Neural progenitor cell (in vitro differentiated cells): ENCODE measurements around the gene ZYX. TPM values are rescaled to one million over a fixed set of nuclear protein-coding genes. Genes with fewer than 3 reads are reported as not detected.

Source experiments
- DNase-seq: peaks from one replicate; pipeline ENCODE4 v3.0.0-alpha.2; 2016; ENCODE audit warnings: low spot score
- H2AFZ ChIP-seq: fragments of 200-600 bp; sonication (generic); replicated peaks from 2 replicates; pipeline ENCODE4 v1.6.1; 2016; ENCODE audit warnings: antibody characterized with exemption
- H3F3A ChIP-seq: fragments of 200-600 bp; sonication (generic); 2 replicates; pipeline ENCODE4 v1.6.1; 2016; ENCODE audit warnings: antibody characterized with exemption, low read depth
- H3K27ac ChIP-seq: fragments of 200-600 bp; sonication (generic); 2 replicates; pipeline ENCODE4 v1.5.1; 2016; ENCODE audit warnings: mild to moderate bottlenecking
- H3K27me3 ChIP-seq: fragments of 200-600 bp; sonication (generic); 2 replicates; pipeline ENCODE4 v1.6.1; 2016; ENCODE audit warnings: mild to moderate bottlenecking, moderate library complexity
- H3K36me3 ChIP-seq: fragments of 200-600 bp; sonication (generic); 2 replicates; pipeline ENCODE4 v1.5.1; 2016
- H3K4me1 ChIP-seq: fragments of 200-600 bp; sonication (generic); 2 replicates; pipeline ENCODE4 v1.6.1; 2016; ENCODE audit warnings: mixed run types
- H3K4me2 ChIP-seq: fragments of 200-600 bp; sonication (generic); 2 replicates; pipeline ENCODE4 v1.6.1; 2016
- H3K4me3 ChIP-seq: fragments of 200-600 bp; sonication (generic); 2 replicates; pipeline ENCODE4 v1.5.1; 2016
- H3K79me2 ChIP-seq: fragments of 200-600 bp; sonication (generic); 2 replicates; pipeline ENCODE4 v1.6.1; 2016; ENCODE audit warnings: low read depth
- H3K9ac ChIP-seq: fragments of 200-600 bp; sonication (generic); 2 replicates; pipeline ENCODE4 v1.6.1; 2016
- H3K9me3 ChIP-seq: fragments of 200-600 bp; sonication (generic); 2 replicates; pipeline ENCODE4 v1.5.1; 2016; ENCODE audit warnings: low read depth
- H4K20me1 ChIP-seq: fragments of 200-600 bp; sonication (generic); 2 replicates; pipeline ENCODE4 v1.6.1; 2016; ENCODE audit warnings: low read depth
- H3K27ac Mint-ChIP-seq: 3 replicates; pipeline ENCODE4 v1.8.0; 2021; ENCODE audit warnings: mixed read lengths
- H3K27me3 Mint-ChIP-seq: 2 replicates; pipeline ENCODE4 v1.8.0; 2022; ENCODE audit warnings: low read depth, mild to moderate bottlenecking, inconsistent platforms, moderate library complexity, mixed read lengths; ENCODE audit not compliant: insufficient read depth
- H3K36me3 Mint-ChIP-seq: 3 replicates; pipeline ENCODE4 v1.8.0; 2021; ENCODE audit warnings: mixed read lengths
- H3K4me1 Mint-ChIP-seq: 3 replicates; pipeline ENCODE4 v1.8.0; 2021; ENCODE audit warnings: mixed read lengths
- H3K4me3 Mint-ChIP-seq: 3 replicates; pipeline ENCODE4 v1.8.0; 2021; ENCODE audit warnings: mild to moderate bottlenecking, moderate library complexity, mixed read lengths
- H3K9me3 Mint-ChIP-seq: 3 replicates; pipeline ENCODE4 v1.8.0; 2020; ENCODE audit warnings: mixed read lengths
- CTCF ChIP-seq: fragments of 200-600 bp; sonication (generic); IDR thresholded peaks from 2 replicates; pipeline ENCODE4 v1.5.1; 2017; ENCODE audit warnings: antibody characterized with exemption, mild to moderate bottlenecking
- EZH2 ChIP-seq: fragments of 200-600 bp; sonication (generic); IDR thresholded peaks from 2 replicates; pipeline ENCODE4 v1.6.1; 2017; ENCODE audit warnings: antibody characterized with exemption, mild to moderate bottlenecking, moderate library complexity
- EZH2phosphoT487 ChIP-seq: fragments of 200-600 bp; sonication (generic); IDR thresholded peaks from 2 replicates; pipeline ENCODE4 v1.6.1; 2017; ENCODE audit warnings: antibody characterized with exemption
- total RNA-seq: library from RNA; depleted of rRNA; stranded (reverse); fragments of >200 nt; gene quantifications from 2 replicates; pipeline ENCODE4 v1.2.3, GENCODE V29; 2015; ENCODE audit warnings: low replicate concordance

The ZYX gene
- total RNA-seq, 1 donor from 2014 or later: 5.2 TPM

- no peaks in the 10 kb centered on the region for H4K20me1 ChIP-seq
Measured at GRCh38 chr7:143433759-143434158, 52.6 kb downstream of the ZYX start.

GRCh38 chr7:143434660-143435059 is 53.5 kb downstream of the ZYX start:
- Mint-ChIP-seq H3K27me3 (no peaks in the 10 kb centered on the region), H3K4me3 (no peak overlapping the region), H3K27ac (no peak overlapping the region), H3K36me3 (no peaks in the 10 kb centered on the region), H3K4me1 (no peaks in the 10 kb centered on the region), H3K9me3 (peaks cover 2% of the 10 kb centered on the region)
- Histone ChIP-seq H4K20me1 (no peaks in the 10 kb centered on the region), H3K27me3 (no peaks in the 10 kb centered on the region), H3F3A (no peaks in the 10 kb centered on the region), H2AFZ (no peak overlapping the region), H3K4me1 (no peaks in the 10 kb centered on the region), H3K9ac (no peak overlapping the region), H3K4me3 (no peak overlapping the region), H3K4me2 (no peak overlapping the region), H3K27ac (no peak overlapping the region), H3K9me3 (no peaks in the 10 kb centered on the region), H3K36me3 (no peaks in the 10 kb centered on the region), H3K79me2 (no peaks in the 10 kb centered on the region)
- DNase-seq: no peak
- TF ChIP-seq EZH2phosphoT487: no peak

More at GRCh38 chr7:143433759-143434158, 52.6 kb downstream of the ZYX start:
- Mint-ChIP-seq H3K27ac (no peak overlapping the region), H3K4me3 (no peak overlapping the region), H3K36me3 (no peaks in the 10 kb centered on the region), H3K9me3 (peaks cover 2% of the 10 kb centered on the region), H3K27me3 (no peaks in the 10 kb centered on the region), H3K4me1 (no peaks in the 10 kb centered on the region)
- Histone ChIP-seq H3K4me3 (no peak overlapping the region), H3K9ac (no peak overlapping the region), H3K79me2 (no peaks in the 10 kb centered on the region), H3K4me2 (no peak overlapping the region), H3K27ac (no peak overlapping the region), H3K36me3 (no peaks in the 10 kb centered on the region), H3F3A (no peaks in the 10 kb centered on the region), H3K27me3 (no peaks in the 10 kb centered on the region), H3K9me3 (no peaks in the 10 kb centered on the region), H3K4me1 (no peaks in the 10 kb centered on the region), H2AFZ (no peak overlapping the region)
- TF ChIP-seq EZH2phosphoT487: no peak
- no peak for TF ChIP-seq CTCF
- TF ChIP-seq EZH2: no peak
- DNase-seq: no peak

- Histone ChIP-seq H3K79me2 (no peaks in the 10 kb centered on the region), H2AFZ (no peak overlapping the region), H3F3A (no peaks in the 10 kb centered on the region), H3K36me3 (no peaks in the 10 kb centered on the region), H3K4me1 (no peaks in the 10 kb centered on the region), H3K4me2 (no peak overlapping the region), H4K20me1 (no peaks in the 10 kb centered on the region), H3K27ac (no peak overlapping the region), H3K27me3 (no peaks in the 10 kb centered on the region), H3K9ac (no peak overlapping the region), H3K4me3 (no peak overlapping the region), H3K9me3 (no peaks in the 10 kb centered on the region)
- TF ChIP-seq EZH2phosphoT487: no peak
- no peak for TF ChIP-seq EZH2
- no peak for TF ChIP-seq CTCF
- Mint-ChIP-seq H3K9me3 (peaks cover 2% of the 10 kb centered on the region), H3K4me1 (no peaks in the 10 kb centered on the region), H3K27ac (no peak overlapping the region), H3K36me3 (no peaks in the 10 kb centered on the region), H3K27me3 (no peaks in the 10 kb centered on the region), H3K4me3 (no peak overlapping the region)
- no peak for DNase-seq
Measured at GRCh38 chr7:143435266-143435665, 54.1 kb downstream of the ZYX start.

GRCh38 chr7:143436325-143436946 is 55.3 kb downstream of the ZYX start:
- TF ChIP-seq CTCF: no peak
- TF ChIP-seq EZH2: no peak
- TF ChIP-seq EZH2phosphoT487: no peak
- Histone ChIP-seq H3K36me3 (no peaks in the 10 kb centered on the region), H3K27me3 (no peaks in the 10 kb centered on the region), H3K9me3 (no peaks in the 10 kb centered on the region), H3K79me2 (no peaks in the 10 kb centered on the region), H2AFZ (peak overlapping the region; percentile 37), H3K9ac (no peak overlapping the region), H3K27ac (no peak overlapping the region), H3F3A (no peaks in the 10 kb centered on the region), H4K20me1 (no peaks in the 10 kb centered on the region), H3K4me3 (no peak overlapping the region), H3K4me1 (no peaks in the 10 kb centered on the region), H3K4me2 (no peak overlapping the region)
- Mint-ChIP-seq H3K36me3 (no peaks in the 10 kb centered on the region), H3K4me3 (no peak overlapping the region), H3K9me3 (peaks cover 2% of the 10 kb centered on the region), H3K4me1 (no peaks in the 10 kb centered on the region), H3K27me3 (no peaks in the 10 kb centered on the region), H3K27ac (peak overlapping the region; percentile 10)
- DNase-seq: no peak
